ENCODE measurements around the gene LCT. TPM values are rescaled to one million over a fixed set of nuclear protein-coding genes. Genes with fewer than 3 reads are reported as not detected.

The LCT gene
- total and polyA plus RNA-seq, 9 of the 15 experiments (the other 6 are each of a cell fraction or from before 2014, with no cell fraction given), result 0.01 to 0.04 (median 0.03) TPM; not detected in 4

DNA sequence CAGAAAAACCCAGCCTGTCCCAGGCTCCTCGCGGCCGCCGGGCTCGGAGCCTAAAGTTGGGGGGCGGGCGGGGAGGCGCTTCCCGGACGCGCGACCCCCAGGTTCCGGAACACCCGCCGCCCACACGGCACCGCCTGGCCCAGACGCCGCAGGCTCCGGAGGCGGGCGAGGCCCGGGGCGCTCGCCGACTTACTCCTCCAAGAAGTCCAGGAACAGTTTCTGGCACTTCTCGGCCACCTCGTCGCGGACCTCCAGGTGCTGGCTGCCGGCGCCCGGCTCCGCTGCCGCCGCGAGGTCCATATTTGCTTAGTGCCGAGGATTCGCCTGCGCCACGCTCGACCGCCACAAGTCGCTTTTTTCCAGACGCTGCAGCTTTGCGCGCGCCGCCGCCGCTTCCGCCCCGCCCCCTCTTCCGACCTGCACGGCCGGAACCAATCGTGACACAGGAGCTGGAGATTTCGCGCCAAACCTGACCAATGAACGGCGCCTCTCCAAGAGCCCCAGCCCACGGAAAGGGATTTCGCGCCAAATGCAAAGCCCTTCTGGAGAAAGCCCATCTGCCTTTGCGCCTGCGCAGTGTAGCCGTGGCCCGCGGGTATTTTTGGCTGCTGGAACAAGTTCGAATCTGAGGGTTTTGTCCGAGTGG lies 39.2 kb upstream of the LCT start, which contains the start of gene MCM6 (continued):
- TF ChIP-seq MTA2 (IDR thresholded peaks at IDR 0.05; ENCODE audit: low read depth) (no peak), XRCC4 (IDR thresholded peaks at IDR 0.05; ENCODE audit: extremely low read depth, insufficient read depth, insufficient read length) (no peak), RBM15 (IDR thresholded peaks at IDR 0.05; ENCODE audit: insufficient read depth, low read length) (no peak), C11orf30 (IDR thresholded peaks at IDR 0.05; ENCODE audit: low read depth) (peak; percentile 83), ZNF316 (IDR thresholded peaks at IDR 0.05) (no peak), EWSR1 (IDR thresholded peaks at IDR 0.05; ENCODE audit: borderline replicate concordance, low read depth, partially characterized antibody) (no peak), SMARCB1 (IDR thresholded peaks at IDR 0.05; ENCODE audit: insufficient read length, low read depth) (no peak), TARDBP (IDR thresholded peaks at IDR 0.05) (no peak), CAMTA2 (CRISPR knock-in tag; conservative IDR thresholded peaks at IDR 0.05) (no peak), LCOR (CRISPR knock-in tag; IDR thresholded peaks at IDR 0.05) (peak; percentile 100), ARID2 (IDR thresholded peaks at IDR 0.05) (no peak), RAD21 (CRISPR knock-in tag; conservative IDR thresholded peaks at IDR 0.05 in 1 of 2, IDR thresholded peaks at IDR 0.05 in 1 of 2) (no peak), FOXM1 (IDR thresholded peaks at IDR 0.05; ENCODE audit: low read depth) (peak; percentile 48; the same call in 1 of the 2 replicates), FOXM1 (CRISPR knock-in tag; IDR thresholded peaks at IDR 0.05; ENCODE audit: low read depth) (peak; percentile 96)
- TF ChIP-seq, protein P1, sequence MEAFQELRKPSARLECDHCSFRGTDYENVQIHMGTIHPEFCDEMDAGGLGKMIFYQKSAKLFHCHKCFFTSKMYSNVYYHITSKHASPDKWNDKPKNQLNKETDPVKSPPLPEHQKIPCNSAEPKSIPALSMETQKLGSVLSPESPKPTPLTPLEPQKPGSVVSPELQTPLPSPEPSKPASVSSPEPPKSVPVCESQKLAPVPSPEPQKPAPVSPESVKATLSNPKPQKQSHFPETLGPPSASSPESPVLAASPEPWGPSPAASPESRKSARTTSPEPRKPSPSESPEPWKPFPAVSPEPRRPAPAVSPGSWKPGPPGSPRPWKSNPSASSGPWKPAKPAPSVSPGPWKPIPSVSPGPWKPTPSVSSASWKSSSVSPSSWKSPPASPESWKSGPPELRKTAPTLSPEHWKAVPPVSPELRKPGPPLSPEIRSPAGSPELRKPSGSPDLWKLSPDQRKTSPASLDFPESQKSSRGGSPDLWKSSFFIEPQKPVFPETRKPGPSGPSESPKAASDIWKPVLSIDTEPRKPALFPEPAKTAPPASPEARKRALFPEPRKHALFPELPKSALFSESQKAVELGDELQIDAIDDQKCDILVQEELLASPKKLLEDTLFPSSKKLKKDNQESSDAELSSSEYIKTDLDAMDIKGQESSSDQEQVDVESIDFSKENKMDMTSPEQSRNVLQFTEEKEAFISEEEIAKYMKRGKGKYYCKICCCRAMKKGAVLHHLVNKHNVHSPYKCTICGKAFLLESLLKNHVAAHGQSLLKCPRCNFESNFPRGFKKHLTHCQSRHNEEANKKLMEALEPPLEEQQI (IDR thresholded peaks at IDR 0.05), result no peak
- TF ChIP-seq, protein P2, sequence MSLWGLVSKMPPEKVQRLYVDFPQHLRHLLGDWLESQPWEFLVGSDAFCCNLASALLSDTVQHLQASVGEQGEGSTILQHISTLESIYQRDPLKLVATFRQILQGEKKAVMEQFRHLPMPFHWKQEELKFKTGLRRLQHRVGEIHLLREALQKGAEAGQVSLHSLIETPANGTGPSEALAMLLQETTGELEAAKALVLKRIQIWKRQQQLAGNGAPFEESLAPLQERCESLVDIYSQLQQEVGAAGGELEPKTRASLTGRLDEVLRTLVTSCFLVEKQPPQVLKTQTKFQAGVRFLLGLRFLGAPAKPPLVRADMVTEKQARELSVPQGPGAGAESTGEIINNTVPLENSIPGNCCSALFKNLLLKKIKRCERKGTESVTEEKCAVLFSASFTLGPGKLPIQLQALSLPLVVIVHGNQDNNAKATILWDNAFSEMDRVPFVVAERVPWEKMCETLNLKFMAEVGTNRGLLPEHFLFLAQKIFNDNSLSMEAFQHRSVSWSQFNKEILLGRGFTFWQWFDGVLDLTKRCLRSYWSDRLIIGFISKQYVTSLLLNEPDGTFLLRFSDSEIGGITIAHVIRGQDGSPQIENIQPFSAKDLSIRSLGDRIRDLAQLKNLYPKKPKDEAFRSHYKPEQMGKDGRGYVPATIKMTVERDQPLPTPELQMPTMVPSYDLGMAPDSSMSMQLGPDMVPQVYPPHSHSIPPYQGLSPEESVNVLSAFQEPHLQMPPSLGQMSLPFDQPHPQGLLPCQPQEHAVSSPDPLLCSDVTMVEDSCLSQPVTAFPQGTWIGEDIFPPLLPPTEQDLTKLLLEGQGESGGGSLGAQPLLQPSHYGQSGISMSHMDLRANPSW (CRISPR knock-in tag; IDR thresholded peaks at IDR 0.05), result peak; percentile 89; the same call in 1 of the 2 replicates
- TF ChIP-seq, protein P3, sequence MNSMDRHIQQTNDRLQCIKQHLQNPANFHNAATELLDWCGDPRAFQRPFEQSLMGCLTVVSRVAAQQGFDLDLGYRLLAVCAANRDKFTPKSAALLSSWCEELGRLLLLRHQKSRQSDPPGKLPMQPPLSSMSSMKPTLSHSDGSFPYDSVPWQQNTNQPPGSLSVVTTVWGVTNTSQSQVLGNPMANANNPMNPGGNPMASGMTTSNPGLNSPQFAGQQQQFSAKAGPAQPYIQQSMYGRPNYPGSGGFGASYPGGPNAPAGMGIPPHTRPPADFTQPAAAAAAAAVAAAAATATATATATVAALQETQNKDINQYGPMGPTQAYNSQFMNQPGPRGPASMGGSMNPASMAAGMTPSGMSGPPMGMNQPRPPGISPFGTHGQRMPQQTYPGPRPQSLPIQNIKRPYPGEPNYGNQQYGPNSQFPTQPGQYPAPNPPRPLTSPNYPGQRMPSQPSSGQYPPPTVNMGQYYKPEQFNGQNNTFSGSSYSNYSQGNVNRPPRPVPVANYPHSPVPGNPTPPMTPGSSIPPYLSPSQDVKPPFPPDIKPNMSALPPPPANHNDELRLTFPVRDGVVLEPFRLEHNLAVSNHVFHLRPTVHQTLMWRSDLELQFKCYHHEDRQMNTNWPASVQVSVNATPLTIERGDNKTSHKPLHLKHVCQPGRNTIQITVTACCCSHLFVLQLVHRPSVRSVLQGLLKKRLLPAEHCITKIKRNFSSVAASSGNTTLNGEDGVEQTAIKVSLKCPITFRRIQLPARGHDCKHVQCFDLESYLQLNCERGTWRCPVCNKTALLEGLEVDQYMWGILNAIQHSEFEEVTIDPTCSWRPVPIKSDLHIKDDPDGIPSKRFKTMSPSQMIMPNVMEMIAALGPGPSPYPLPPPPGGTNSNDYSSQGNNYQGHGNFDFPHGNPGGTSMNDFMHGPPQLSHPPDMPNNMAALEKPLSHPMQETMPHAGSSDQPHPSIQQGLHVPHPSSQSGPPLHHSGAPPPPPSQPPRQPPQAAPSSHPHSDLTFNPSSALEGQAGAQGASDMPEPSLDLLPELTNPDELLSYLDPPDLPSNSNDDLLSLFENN (IDR thresholded peaks at IDR 0.05; ENCODE audit: low read depth in 2 of 2, low read length in 2 of 2), result no peak
- TF ChIP-seq, protein P4, sequence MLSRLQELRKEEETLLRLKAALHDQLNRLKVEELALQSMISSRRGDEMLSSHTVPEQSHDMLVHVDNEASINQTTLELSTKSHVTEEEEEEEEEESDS (CRISPR knock-in tag; IDR thresholded peaks at IDR 0.05), result no peak

Data from K562 (cell line).